IPS DF 4.7 (cell line): ENCODE data around the gene TTLL11.
"Not testable (repeated sequence)": the region's sequence is repeated elsewhere in the genome, so short reads cannot be mapped to it uniquely, and the experiment has no call there.

Source experiments
- DNase-seq: peaks from one replicate; pipeline ENCODE4 v3.0.0-alpha.2; 2013; ENCODE audit warnings: low spot score; ENCODE audit errors: extremely low read depth

The TTLL11 gene

GRCh38 chr9:121909111-121909510 lies 184.0 kb downstream of the TTLL11 start:
- DNase-seq = no peak

GRCh38 chr9:121906074-121906870 lies 186.8 kb downstream of the TTLL11 start:
- DNase-seq = no peak

GRCh38 chr9:121902461-121903135 lies 190.5 kb downstream of the TTLL11 start:
- no peak for DNase-seq

- DNase-seq = no peak
Measured at GRCh38 chr9:121901616-121902015, 191.5 kb downstream of the TTLL11 start.

- DNase-seq = no peak
Measured at GRCh38 chr9:121900163-121900562, 192.9 kb downstream of the TTLL11 start.

- DNase-seq = no peak
Measured at GRCh38 chr9:121898856-121899255, 194.3 kb downstream of the TTLL11 start.

- no peak for DNase-seq
Measured at GRCh38 chr9:121897140-121897539, 196.0 kb downstream of the TTLL11 start.

GRCh38 chr9:121896545-121896943 lies 196.6 kb downstream of the TTLL11 start:
- DNase-seq = no peak

- no peak for DNase-seq
Measured at GRCh38 chr9:121895818-121896544, 197.1 kb downstream of the TTLL11 start.

- no peak for DNase-seq
Measured at GRCh38 chr9:121895358-121895757, 197.8 kb downstream of the TTLL11 start.

GRCh38 chr9:121894380-121894779 lies 198.7 kb downstream of the TTLL11 start:
- DNase-seq = not testable (repeated sequence)

- DNase-seq = no peak
Measured at GRCh38 chr9:121893786-121894185, 199.3 kb downstream of the TTLL11 start.

- DNase-seq = no peak
Measured at GRCh38 chr9:121892706-121893105, 200.4 kb downstream of the TTLL11 start.

- DNase-seq = no peak
Measured at GRCh38 chr9:121890746-121891145, 202.4 kb downstream of the TTLL11 start.

GRCh38 chr9:121889990-121890563 lies 203.0 kb downstream of the TTLL11 start:
- no peak for DNase-seq

GRCh38 chr9:121888438-121888775 lies 204.7 kb downstream of the TTLL11 start:
- DNase-seq = no peak

- no peak for DNase-seq
Measured at GRCh38 chr9:121887553-121888437, 205.3 kb downstream of the TTLL11 start.

- no peak for DNase-seq
Measured at GRCh38 chr9:121886759-121887485, 206.2 kb downstream of the TTLL11 start.

GRCh38 chr9:121885345-121885901 lies 207.7 kb downstream of the TTLL11 start:
- DNase-seq = no peak

- DNase-seq = no peak
Measured at GRCh38 chr9:121884057-121884541, 209.0 kb downstream of the TTLL11 start.
